ENCODE measurements around the gene CMTM3.
A peak's percentile ranks its signal among the peaks of the same experiment; 100 is the strongest.
"Not testable (repeated sequence)": the region's sequence is repeated elsewhere in the genome, so short reads cannot be mapped to it uniquely, and the experiment has no call there.

CMTM3 gene

DNA sequence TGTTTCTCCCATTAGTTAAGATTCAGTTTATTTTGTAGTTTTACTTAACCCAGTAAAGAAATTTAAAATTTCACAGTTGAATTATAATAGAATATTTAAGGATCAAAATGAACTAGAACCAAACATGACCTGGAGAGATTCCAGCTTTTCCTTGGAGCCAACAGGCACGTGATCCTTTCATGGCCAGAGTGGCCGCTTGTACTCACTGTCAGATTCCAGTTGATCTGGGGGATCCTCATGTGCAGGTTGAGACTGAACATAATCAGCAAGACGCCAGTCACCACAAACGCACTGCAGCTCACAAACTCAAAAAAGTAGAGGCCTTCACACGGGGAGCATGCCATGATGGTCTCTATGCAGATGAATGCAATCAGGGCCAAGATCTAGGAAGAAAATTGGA is 31.7 kb downstream of the CMTM3 start:
- DNase-seq (ENCODE audit: low read depth) = no peak

DNA sequence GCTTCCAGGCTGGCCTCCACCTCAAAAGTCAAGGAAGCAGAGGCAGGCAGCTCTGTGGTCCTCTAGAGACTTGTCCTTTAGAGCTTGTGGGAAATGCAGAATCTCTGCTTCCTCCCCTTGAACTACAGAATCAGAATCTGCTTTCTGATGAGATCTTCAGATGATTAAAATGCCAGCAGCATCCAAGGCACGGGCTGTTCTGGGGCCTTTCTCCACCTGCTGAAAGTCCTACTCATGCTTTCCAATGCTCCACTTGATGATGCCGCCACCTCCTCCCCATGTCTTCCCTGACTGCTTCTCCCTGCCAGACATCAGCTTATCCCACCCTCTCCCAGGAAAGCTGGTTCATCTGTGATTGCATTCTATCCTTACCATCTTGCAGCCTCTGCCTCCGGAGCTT is 33.3 kb downstream of the CMTM3 start:
- DNase-seq (ENCODE audit: low read depth) = no peak

DNA sequence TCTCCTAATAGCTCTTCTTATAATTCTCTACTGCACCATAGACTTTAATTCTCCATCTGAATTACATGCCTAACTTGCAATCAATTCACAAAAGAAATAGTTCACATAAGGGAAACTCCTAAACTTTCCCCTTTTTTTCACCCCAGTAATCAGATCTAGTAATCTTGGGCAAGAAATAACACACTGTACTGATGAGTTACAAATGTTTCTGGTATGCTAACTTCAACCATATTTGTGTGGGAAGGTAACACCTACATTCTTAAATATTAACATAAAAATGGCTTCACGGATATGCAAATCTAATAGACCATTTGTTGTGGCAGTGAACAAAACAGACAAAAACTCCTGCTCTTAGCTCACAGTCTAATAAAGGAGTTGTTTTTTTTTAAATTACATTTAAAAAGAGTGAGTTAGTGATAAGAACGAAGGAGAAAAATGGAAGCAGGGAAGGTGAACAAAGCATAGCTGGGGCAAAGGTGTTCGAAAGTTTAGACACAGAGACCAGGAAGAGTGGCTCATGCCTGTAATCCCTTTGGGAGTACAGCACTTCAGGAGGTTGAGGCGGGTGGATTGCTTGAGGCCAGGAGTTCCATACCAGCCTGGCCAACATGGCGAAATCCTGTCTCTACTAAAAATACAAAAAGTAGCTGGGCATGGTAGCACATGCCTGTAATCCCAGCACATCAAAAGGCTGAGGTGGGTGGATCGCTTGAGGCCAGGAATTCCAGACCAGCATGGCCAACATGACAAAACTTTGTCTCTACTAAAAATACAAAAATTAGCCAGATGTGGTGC is 34.8 kb downstream of the CMTM3 start:
- DNase-seq (ENCODE audit: low read depth) = peak; percentile 76

- DNase-seq (ENCODE audit: low read depth) = no peak
Measured at GRCh38 chr16:66640724-66641314, 36.3 kb downstream of the CMTM3 start.

DNA sequence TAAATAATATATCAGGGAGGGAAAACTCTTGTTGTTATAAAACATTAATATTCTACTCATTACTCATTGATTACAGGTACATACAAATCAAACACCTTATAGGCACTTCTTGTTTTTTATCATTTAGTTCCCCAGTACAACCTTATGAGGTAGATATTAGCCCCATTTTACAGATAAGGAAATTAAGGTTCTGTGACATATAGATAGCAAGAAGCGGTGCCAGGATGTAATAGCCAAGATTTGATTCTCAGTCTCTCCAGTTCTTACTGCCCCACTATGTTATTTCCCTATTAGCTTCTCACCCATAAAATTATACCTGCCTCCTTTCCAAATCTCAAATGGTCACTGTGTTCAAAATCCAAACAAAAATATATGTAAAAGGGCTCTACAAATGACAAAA is 36.9 kb downstream of the CMTM3 start:
- DNase-seq (ENCODE audit: low read depth) = no peak

DNA sequence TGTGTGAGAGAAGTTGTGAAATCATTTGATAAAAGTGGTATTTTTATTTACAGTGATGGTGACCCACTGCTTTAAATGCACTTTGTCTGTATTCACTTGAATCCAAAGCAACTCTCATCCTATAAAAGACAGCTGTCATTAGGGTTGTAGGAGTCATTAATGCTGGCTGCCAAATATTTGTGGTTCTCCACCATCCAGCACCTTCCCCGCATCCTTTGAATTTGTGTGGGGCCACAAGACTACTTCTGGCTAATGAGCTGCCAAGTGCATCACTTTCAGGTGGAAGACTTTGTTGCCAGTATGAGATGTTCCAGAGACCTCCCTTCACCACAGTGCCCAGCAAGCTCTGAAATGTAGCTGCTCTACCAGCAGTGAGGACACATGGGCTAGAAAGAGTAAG is 43.4 kb downstream of the CMTM3 start:
- no peak for DNase-seq (ENCODE audit: low read depth)

DNA sequence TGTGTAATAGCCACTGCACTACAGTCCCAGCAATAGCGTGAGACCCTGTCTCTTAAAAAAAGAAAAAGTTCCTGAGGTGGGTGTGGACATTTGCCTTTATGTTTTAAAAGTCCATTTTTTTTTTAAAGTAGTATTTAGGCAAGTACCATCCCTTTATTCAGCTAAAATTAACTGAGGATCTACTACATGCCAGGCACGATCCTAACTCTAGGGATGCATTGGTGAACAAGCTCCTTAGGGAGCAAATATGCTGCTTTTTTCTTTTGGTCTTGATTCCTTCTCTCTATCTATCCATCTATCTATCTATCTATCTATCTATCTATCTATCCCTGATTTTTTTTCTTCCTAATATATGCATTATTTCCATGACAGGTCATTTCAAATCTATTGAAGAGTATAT is 44.7 kb downstream of the CMTM3 start:
- DNase-seq (ENCODE audit: low read depth) = no peak

- DNase-seq (ENCODE audit: low read depth) = no peak
Measured at GRCh38 chr16:66649636-66650205, 45.2 kb downstream of the CMTM3 start.

GRCh38 chr16:66650707-66651473 is 46.4 kb downstream of the CMTM3 start:
- peak; percentile 77 for DNase-seq (ENCODE audit: low read depth)

- DNase-seq (ENCODE audit: low read depth) = no peak
Measured at GRCh38 chr16:66651474-66651765, 46.9 kb downstream of the CMTM3 start.

GRCh38 chr16:66651965-66652364 is 47.5 kb downstream of the CMTM3 start:
- no peak for DNase-seq (ENCODE audit: low read depth)

- no peak for DNase-seq (ENCODE audit: low read depth)
Measured at GRCh38 chr16:66652661-66653360, 48.3 kb downstream of the CMTM3 start.

GRCh38 chr16:66653581-66654350 is 49.3 kb downstream of the CMTM3 start:
- peak; percentile 70 for DNase-seq (ENCODE audit: low read depth)

DNA sequence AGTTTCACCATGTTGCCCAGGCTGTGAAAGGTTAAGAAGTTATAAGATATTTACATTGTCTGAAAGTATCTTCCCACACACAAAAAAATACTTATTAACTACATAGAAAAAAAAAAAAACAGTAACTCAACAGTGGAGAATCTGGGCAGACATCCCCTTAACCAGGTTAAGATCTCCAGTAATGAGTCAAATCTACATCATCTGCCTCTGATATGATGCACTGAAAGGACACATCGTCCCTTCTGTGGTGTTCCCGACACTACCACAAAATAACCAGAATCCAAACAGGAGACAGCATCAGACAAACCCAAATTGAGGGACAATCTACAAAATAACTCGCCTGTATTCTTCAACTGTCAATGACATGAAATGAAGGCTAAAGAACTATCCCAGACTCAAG is 52.0 kb downstream of the CMTM3 start:
- DNase-seq (ENCODE audit: low read depth) = no peak

- no peak for DNase-seq (ENCODE audit: low read depth)
Measured at GRCh38 chr16:66658143-66658859, 53.8 kb downstream of the CMTM3 start.

- DNase-seq (ENCODE audit: low read depth) = no peak
Measured at GRCh38 chr16:66658860-66659190, 54.3 kb downstream of the CMTM3 start.

- peak; percentile 87 for DNase-seq (ENCODE audit: low read depth)
Measured at GRCh38 chr16:66660422-66661209, 56.1 kb downstream of the CMTM3 start.

DNA sequence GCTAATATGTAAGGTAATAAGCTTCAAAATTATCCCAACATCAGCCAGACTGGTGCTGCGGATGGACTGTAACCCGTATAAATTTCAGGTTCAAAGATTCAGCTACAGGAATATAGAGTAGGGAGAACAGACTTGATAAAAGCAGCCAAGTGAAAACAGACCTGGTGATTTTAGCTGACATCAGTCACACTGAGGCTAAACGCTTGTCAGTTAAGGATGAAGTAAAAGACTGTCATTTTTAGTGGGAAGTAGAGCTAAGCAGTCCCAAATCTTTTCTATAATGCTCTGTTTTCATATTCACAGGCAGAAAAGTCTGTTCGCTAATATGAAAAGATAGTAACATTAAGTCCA is 56.7 kb downstream of the CMTM3 start:
- DNase-seq (ENCODE audit: low read depth) = no peak

DNA sequence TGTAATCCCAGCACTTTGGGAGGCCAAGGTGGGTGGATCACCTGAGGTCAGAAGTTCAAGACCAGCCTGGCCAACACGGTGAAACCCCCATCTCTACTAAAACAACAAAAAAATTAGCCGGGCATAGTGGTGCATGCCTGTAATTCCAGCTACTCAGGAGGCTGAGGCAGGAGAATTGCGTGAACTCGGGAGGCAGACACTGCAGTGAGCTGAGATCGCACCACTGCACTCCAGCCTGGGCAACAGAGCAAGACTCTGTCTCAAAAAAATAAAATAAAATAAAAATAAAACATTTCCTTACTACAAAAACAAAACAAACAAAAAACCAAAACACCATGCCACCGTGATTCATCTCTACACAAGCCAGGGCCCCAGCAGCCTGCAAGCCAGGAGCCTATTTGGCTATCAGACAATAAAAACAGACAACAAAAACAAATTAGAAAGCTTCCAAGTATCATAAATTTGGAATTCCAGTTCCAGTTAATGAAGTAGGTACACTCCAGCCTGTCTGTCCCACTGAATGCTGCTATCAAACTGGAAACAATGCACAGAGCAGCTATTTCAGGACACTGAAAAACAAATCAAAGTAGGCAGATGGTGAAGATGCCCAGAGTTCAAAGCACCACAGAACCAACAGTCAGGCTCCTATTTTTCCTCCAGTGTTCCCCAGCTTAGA is 57.3 kb downstream of the CMTM3 start:
- not testable (repeated sequence) for DNase-seq (ENCODE audit: low read depth)

Measured in amniotic epithelial cell (primary cell).